NB4 (cell line): ENCODE results near the gene RNF145.

Experiments used
- POLR2A ChIP-seq: IDR thresholded peaks from 2 replicates; pipeline ENCODE4 v1.6.1; 2011; ENCODE audit warnings: mild to moderate bottlenecking; ENCODE audit not compliant: insufficient read length; ENCODE audit errors: extremely low read depth
- TF ChIP-seq, protein P1 (sequence below): IDR thresholded peaks from one replicate; pipeline ENCODE4 v1.5.1; 2012; ENCODE audit warnings: low read depth, low read length

DNA sequence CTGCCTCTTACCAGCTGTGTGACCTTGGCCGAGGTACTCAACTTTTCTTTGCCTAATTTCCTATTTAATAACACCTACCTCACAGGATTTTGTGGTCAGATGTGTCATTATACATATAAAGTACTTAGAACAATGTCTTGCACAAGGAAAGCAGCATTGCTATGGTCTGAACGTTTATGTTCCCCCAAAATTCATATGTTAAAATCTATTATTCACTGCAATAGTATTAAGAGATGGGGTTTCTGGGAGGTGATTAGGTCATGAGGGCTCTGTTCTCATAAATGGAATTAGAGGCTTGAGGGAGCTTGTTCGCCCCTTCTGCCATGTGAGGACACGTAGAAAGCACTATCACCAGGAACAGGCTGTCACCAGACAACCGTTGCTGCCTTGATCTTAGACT, 10.9 kb upstream of the RNF145 start:
- no peak for TF ChIP-seq POLR2A
- TF ChIP-seq, protein P1, sequence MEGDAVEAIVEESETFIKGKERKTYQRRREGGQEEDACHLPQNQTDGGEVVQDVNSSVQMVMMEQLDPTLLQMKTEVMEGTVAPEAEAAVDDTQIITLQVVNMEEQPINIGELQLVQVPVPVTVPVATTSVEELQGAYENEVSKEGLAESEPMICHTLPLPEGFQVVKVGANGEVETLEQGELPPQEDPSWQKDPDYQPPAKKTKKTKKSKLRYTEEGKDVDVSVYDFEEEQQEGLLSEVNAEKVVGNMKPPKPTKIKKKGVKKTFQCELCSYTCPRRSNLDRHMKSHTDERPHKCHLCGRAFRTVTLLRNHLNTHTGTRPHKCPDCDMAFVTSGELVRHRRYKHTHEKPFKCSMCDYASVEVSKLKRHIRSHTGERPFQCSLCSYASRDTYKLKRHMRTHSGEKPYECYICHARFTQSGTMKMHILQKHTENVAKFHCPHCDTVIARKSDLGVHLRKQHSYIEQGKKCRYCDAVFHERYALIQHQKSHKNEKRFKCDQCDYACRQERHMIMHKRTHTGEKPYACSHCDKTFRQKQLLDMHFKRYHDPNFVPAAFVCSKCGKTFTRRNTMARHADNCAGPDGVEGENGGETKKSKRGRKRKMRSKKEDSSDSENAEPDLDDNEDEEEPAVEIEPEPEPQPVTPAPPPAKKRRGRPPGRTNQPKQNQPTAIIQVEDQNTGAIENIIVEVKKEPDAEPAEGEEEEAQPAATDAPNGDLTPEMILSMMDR: no peak
